H1 (cell line): ENCODE measurements around the gene LHB. TPM values are rescaled to one million over a fixed set of nuclear protein-coding genes. Genes with fewer than 3 reads are reported as not detected.

Experiments
- CTCF ChIA-PET: fragments of 300-600 bp; sonication (Branson Sonifier 250); formaldehyde crosslinking; loops from one replicate; lab custom pipeline; 2021; ENCODE audit not compliant: partially characterized antibody; lab: Charles Lee
- POLR2A ChIA-PET: fragments of 300-600 bp; sonication (Branson Sonifier 250); formaldehyde crosslinking; loops from one replicate; lab custom pipeline; 2021; ENCODE audit warnings: inconsistent platforms; ENCODE audit not compliant: partially characterized antibody; lab: Charles Lee
- DNase-seq, 2 experiments: peaks; one replicate each; pipeline versions ENCODE4 v3.0.0 to v3.0.0-alpha.2; 2010 to 2022; ENCODE audit warnings: low spot score in 2 of 2, low read depth in 1 of 2, mixed read lengths in 1 of 2
- FAIRE-seq: peaks from 2 replicates; lab custom pipeline; 2011; peaks lifted over from hg19 to GRCh38; lab: Jason Lieb, UNC
- H2AFZ ChIP-seq: 2 replicates; pipeline ENCODE4 v1.8.1; 2012; ENCODE audit warnings: low read length, inconsistent platforms
- H2AK5ac ChIP-seq: 2 replicates; pipeline ENCODE4 v1.6.1; 2013; ENCODE audit warnings: low read depth, low read length
- H2BK120ac ChIP-seq: replicated peaks from 2 replicates; pipeline ENCODE3; 2013; ENCODE audit warnings: low read depth, low read length, inconsistent platforms
- H2BK12ac ChIP-seq: 2 replicates; pipeline ENCODE4 v1.6.1; 2013; ENCODE audit warnings: low read depth, low read length
- H2BK15ac ChIP-seq: 2 replicates; pipeline ENCODE4 v1.6.1; 2013; ENCODE audit warnings: low read length
- H2BK20ac ChIP-seq: 2 replicates; pipeline ENCODE4 v1.6.1; 2013; ENCODE audit warnings: low read length
- H2BK5ac ChIP-seq: 2 replicates; pipeline ENCODE4 v1.6.1; 2013; ENCODE audit warnings: low read depth, low read length
- H3K14ac ChIP-seq: 2 replicates; pipeline ENCODE4 v1.6.1; 2013; ENCODE audit warnings: inconsistent platforms; ENCODE audit not compliant: insufficient read length
- H3K18ac ChIP-seq: 2 replicates; pipeline ENCODE4 v1.6.1; 2013; ENCODE audit warnings: low read length; ENCODE audit errors: extremely low read depth
- H3K23ac ChIP-seq: 2 replicates; pipeline ENCODE4 v1.6.1; 2013; ENCODE audit warnings: inconsistent platforms; ENCODE audit not compliant: insufficient read length
- H3K23me2 ChIP-seq: 2 replicates; pipeline ENCODE4 v1.6.1; 2013; ENCODE audit warnings: low read depth, low read length
- H3K27ac ChIP-seq: 2 replicates; pipeline ENCODE4 v1.6.1; 2011; ENCODE audit warnings: low read depth, low read length, inconsistent platforms
- H3K27me3 ChIP-seq, 4 experiments: replicated peaks in 1 of 4; 1 replicate in 1 of 4; 2 replicates in 3 of 4; pipeline versions ENCODE4 v1.6.1 to v1.8.1; 2011 to 2013; ENCODE audit warnings: low read length in 3 of 4, mild to moderate bottlenecking in 3 of 4, inconsistent platforms in 2 of 4, mixed read lengths in 2 of 4, moderate library complexity in 1 of 4; ENCODE audit not compliant: control insufficient read depth in 3 of 4, insufficient read depth in 3 of 4; ENCODE audit errors: extremely low read depth in 1 of 4
- H3K36me3 ChIP-seq, 4 experiments: 2 replicates each; pipeline versions ENCODE4 v1.6.1 to v1.8.1; 2011 to 2013; ENCODE audit warnings: mild to moderate bottlenecking in 4 of 4, low read length in 3 of 4, moderate library complexity in 2 of 4, control low read depth in 1 of 4, inconsistent platforms in 1 of 4; ENCODE audit not compliant: insufficient read depth in 4 of 4, control insufficient read depth in 2 of 4
- H3K4ac ChIP-seq: replicated peaks from 2 replicates; pipeline ENCODE3; 2013; ENCODE audit warnings: low read length, low read depth, mixed read lengths, inconsistent platforms; ENCODE audit not compliant: insufficient read length
- H3K4me1 ChIP-seq, 4 experiments: replicated peaks in 1 of 4; 1 replicate in 1 of 4; 2 replicates in 3 of 4; pipeline versions ENCODE4 v1.6.1 to v1.8.1; 2011 to 2013; ENCODE audit warnings: low read length in 3 of 4, inconsistent platforms in 2 of 4, mixed read lengths in 1 of 4; ENCODE audit not compliant: insufficient read depth in 4 of 4, control insufficient read depth in 3 of 4
- H3K4me2 ChIP-seq, 2 experiments: 2 replicates each; pipeline versions ENCODE4 v1.6.1 to v1.8.1; 2011 to 2013; ENCODE audit warnings: low read depth in 2 of 2, low read length in 2 of 2, control low read depth in 1 of 2, inconsistent platforms in 1 of 2, mild to moderate bottlenecking in 1 of 2; ENCODE audit not compliant: insufficient read depth in 1 of 2
- H3K4me3 ChIP-seq, 4 experiments: fragments of 200-600, 300-600 bp in 1 of 4; sonication (generic), shearing (Covaris generic), sonication (Bioruptor Twin) in 1 of 4; 2 replicates each; pipeline versions ENCODE4 v1.5.1 to v1.8.1; 2011 to 2016; ENCODE audit warnings: low read length in 4 of 4, low read depth in 3 of 4, control low read depth in 2 of 4, inconsistent platforms in 2 of 4, mild to moderate bottlenecking in 2 of 4, mixed read lengths in 1 of 4, moderate library complexity in 1 of 4; ENCODE audit not compliant: insufficient read depth in 2 of 4; ENCODE audit errors: extremely low read depth in 1 of 4
- H3K56ac ChIP-seq: replicated peaks from 2 replicates; pipeline ENCODE3; 2013; ENCODE audit warnings: low read depth, mild to moderate bottlenecking, mixed read lengths, low read length, inconsistent platforms; ENCODE audit not compliant: insufficient read length
- H3K79me1 ChIP-seq: 2 replicates; pipeline ENCODE4 v1.6.1; 2013; ENCODE audit warnings: low read depth, low read length, control low read depth
- H3K79me2 ChIP-seq, 2 experiments: 2 replicates each; pipeline versions ENCODE4 v1.6.1 to v1.8.1; 2012 to 2013; ENCODE audit warnings: low read length in 2 of 2, mild to moderate bottlenecking in 2 of 2, inconsistent platforms in 1 of 2; ENCODE audit not compliant: insufficient read depth in 2 of 2, control insufficient read depth in 1 of 2
- H3K9ac ChIP-seq, 4 experiments: replicated peaks in 1 of 4; 1 replicate in 1 of 4; 2 replicates in 3 of 4; pipeline versions ENCODE4 v1.6.1 to v1.8.1; 2011 to 2013; ENCODE audit warnings: low read depth in 3 of 4, low read length in 3 of 4, control low read depth in 2 of 4, mild to moderate bottlenecking in 2 of 4, moderate library complexity in 2 of 4, inconsistent platforms in 1 of 4; ENCODE audit errors: extremely low read depth in 1 of 4
- H3K9me3 ChIP-seq, 2 experiments: 2 replicates each; pipeline versions ENCODE4 v1.6.1 to v1.8.1; 2012 to 2013; ENCODE audit warnings: mild to moderate bottlenecking in 2 of 2, moderate library complexity in 2 of 2, control low read depth in 1 of 2, inconsistent platforms in 1 of 2, low read depth in 1 of 2, low read length in 1 of 2, mixed read lengths in 1 of 2; ENCODE audit not compliant: insufficient read depth in 2 of 2
- H4K20me1 ChIP-seq, 2 experiments: replicated peaks in 1 of 2; 2 replicates each; pipeline versions ENCODE3 to v1.8.1; 2011 to 2013; ENCODE audit warnings: inconsistent platforms in 2 of 2, low read length in 2 of 2, mild to moderate bottlenecking in 1 of 2; ENCODE audit not compliant: insufficient read depth in 2 of 2, control insufficient read depth in 1 of 2
- H4K5ac ChIP-seq: 2 replicates; pipeline ENCODE4 v1.6.1; 2013; ENCODE audit warnings: low read length, low read depth, mixed read lengths, inconsistent platforms; ENCODE audit not compliant: insufficient read length
- H4K8ac ChIP-seq: 2 replicates; pipeline ENCODE4 v1.8.0; 2013; ENCODE audit warnings: mild to moderate bottlenecking, moderate library complexity, low read length, inconsistent platforms; ENCODE audit not compliant: insufficient read depth; ENCODE audit errors: extremely low read depth
- H4K91ac ChIP-seq: replicated peaks from 2 replicates; pipeline ENCODE3; 2013; ENCODE audit warnings: low read length, mixed read lengths, inconsistent platforms; ENCODE audit not compliant: insufficient read length
- ATF3 ChIP-seq: IDR thresholded peaks from 2 replicates; pipeline ENCODE4 v1.6.1; 2011; ENCODE audit warnings: low read depth, mild to moderate bottlenecking, low read length; ENCODE audit not compliant: insufficient read depth
- E2F6 ChIP-seq: IDR thresholded peaks from 2 replicates; pipeline ENCODE4 v1.6.1; 2012; ENCODE audit warnings: inconsistent platforms
- GABPA ChIP-seq: IDR thresholded peaks from 2 replicates; pipeline ENCODE4 v1.6.1; 2011; ENCODE audit warnings: mild to moderate bottlenecking, low read length, moderate library complexity, borderline replicate concordance; ENCODE audit not compliant: insufficient read depth
- KDM5A ChIP-seq: fragments of 200-600 bp; IDR thresholded peaks from 2 replicates; pipeline ENCODE4 v1.7.1; 2012; ENCODE audit warnings: mild to moderate bottlenecking, low read length, inconsistent platforms, mixed read lengths
- MAFK ChIP-seq: IDR thresholded peaks from 2 replicates; pipeline ENCODE4 v1.6.1; 2012; ENCODE audit warnings: low read depth, mild to moderate bottlenecking, improper control_type of control experiment, low read length
- RXRA ChIP-seq: IDR thresholded peaks from 2 replicates; pipeline ENCODE4 v1.6.1; 2011; ENCODE audit warnings: low read depth, mild to moderate bottlenecking, low read length, moderate library complexity; ENCODE audit not compliant: insufficient read depth
- SIN3A ChIP-seq, 2 experiments: IDR thresholded peaks in 1 of 2; conservative IDR thresholded peaks in 1 of 2; 2 replicates each; pipeline ENCODE4 v1.6.1; 2011 to 2012; ENCODE audit warnings: low read length in 2 of 2, improper control_type of control experiment in 1 of 2, low read depth in 1 of 2, mild to moderate bottlenecking in 1 of 2
- SP2 ChIP-seq: IDR thresholded peaks from 2 replicates; pipeline ENCODE4 v1.6.1; 2012; ENCODE audit warnings: mild to moderate bottlenecking, low read length, inconsistent platforms
- TAF7 ChIP-seq: optimal IDR thresholded peaks from 2 replicates; pipeline ENCODE3; 2011; ENCODE audit warnings: low read depth, mild to moderate bottlenecking, inconsistent platforms, low read length, moderate library complexity, borderline replicate concordance
- WGBS, 2 experiments: shearing (Covaris generic) in 1 of 2; methylation state at CpG; one replicate each; pipeline versions ENCODE4 v1.1.6 to v1.1.7; 2013 to 2015; ENCODE audit warnings: low lambda C conversion rate in 2 of 2, mixed read lengths in 2 of 2, inconsistent platforms in 1 of 2, low coverage in 1 of 2, missing lambda C conversion rate in 1 of 2; ENCODE audit not compliant: insufficient replicate concordance in 2 of 2, insufficient coverage in 1 of 2, insufficient read length in 1 of 2; ENCODE audit errors: extremely low coverage in 1 of 2, missing lambda C conversion rate in 1 of 2; 5-methylcytosine and 5-hydroxymethylcytosine counted together
- polyA plus RNA-seq, 7 experiments: library from polyadenylated mRNA; depleted of rRNA in 3 of 7; stranded (reverse) in 5 of 7; unstranded in 2 of 7; fragments of >200 nt in 5 of 7; fragments of 200-250 nt in 2 of 7; gene quantifications; 1 replicate in 5 of 7; 2 replicates in 1 of 7; 4 replicates in 1 of 7; pipeline versions ENCODE4 v1.2.1 to v1.2.3, GENCODE V29; 2011 to 2013; ENCODE audit warnings: missing spikeins in 2 of 7, mixed read lengths in 2 of 7
- total RNA-seq: library from RNA; stranded (reverse); fragmentation: NEBNext Ultra II Directional; extraction: Animal tissue kit (Norgen Biotek cat#: 25700); gene quantifications from 2 replicates; pipeline ENCODE4 v1.2.1, GENCODE V29; 2021

Gene LHB
- total and polyA plus RNA-seq, 2 of the 8 experiments (the other 6 are each of a cell fraction or from before 2014, with no cell fraction given) = 0.53 TPM; not detected in 1

- no peak for FAIRE-seq
- no peak overlapping the region for H3K14ac ChIP-seq
- no peak overlapping the region for H2AK5ac ChIP-seq
- peak overlapping the region; percentile 33 to 78; a peak in 2 of 4 replicates for H3K4me2 ChIP-seq
- peaks cover under 1 to 9% (median 2%) of the 10 kb centered on the region in 4 experiments; a peak in 6 of 8 replicates for H3K36me3 ChIP-seq
- peak overlapping the region; percentile 50; the same call in 1 of the 2 replicates for H2BK12ac ChIP-seq
- no peak overlapping the region for H3K9ac ChIP-seq
- H3K27me3 ChIP-seq = peaks cover 0 to 15% (median 12%) of the 10 kb centered on the region in 4 experiments; a peak in 6 of 7 replicates
- peak in 1 of 2 experiments; percentile 60 for DNase-seq
- WGBS, 2 experiments = 75% methylated on average over 11 of the region's 11 CpGs; no CpG with 5 or more reads in 1 of the 2 experiments
- no peak overlapping the region for H3K23ac ChIP-seq
- peaks cover 0 to 17% (median 8%) of the 10 kb centered on the region in 4 experiments; a peak in 5 of 7 replicates for H3K4me1 ChIP-seq
- no peak overlapping the region for H2BK15ac ChIP-seq
- TF ChIP-seq ATF3 = no peak
- TF ChIP-seq SP2 = peak; percentile 8; the same call in 1 of the 2 replicates
- TF ChIP-seq MAFK = no peak
- no peak for TF ChIP-seq KDM5A
- no peak for TF ChIP-seq RXRA
- no peak for TF ChIP-seq SIN3A (conservative IDR thresholded peaks at IDR 0.05 in 1 of 2, IDR thresholded peaks at IDR 0.05 in 1 of 2; ENCODE audit: low read depth in 1 of 2, low read length in 2 of 2)
- no peak for TF ChIP-seq TAF7
- TF ChIP-seq GABPA = no peak
- no peak for TF ChIP-seq E2F6
- CTCF ChIA-PET = interaction anchor here (1.2 to 8.1 kb wide), 6 partner anchors 11 to 205 kb away, joined by 3 to 46 read pairs (median 8); partner anchors contain the start of genes CGB2, GYS1 and RUVBL2
- H2BK20ac ChIP-seq = no peak overlapping the region
- H3K23me2 ChIP-seq = peaks cover 6% of the 10 kb centered on the region; the same call in 1 of the 2 replicates
- H3K9me3 ChIP-seq = no peaks in the 10 kb centered on the region
- no peak overlapping the region for H3K27ac ChIP-seq
- peaks cover 0 to 2% of the 10 kb centered on the region in 2 experiments for H4K20me1 ChIP-seq
- no peak overlapping the region for H3K4me3 ChIP-seq
- POLR2A ChIA-PET = interaction anchor here (1.1 to 1.5 kb wide), 5 partner anchors 22 to 210 kb away, joined by 3 to 6 read pairs (median 3); partner anchors contain the start of genes BCAT2 and LIN7B
- H2BK5ac ChIP-seq = no peak overlapping the region
- H4K91ac ChIP-seq = no peak overlapping the region
- H4K8ac ChIP-seq = no peak overlapping the region
- H3K4ac ChIP-seq = no peak overlapping the region
- no peaks in the 10 kb centered on the region for H3K79me2 ChIP-seq
- H2BK120ac ChIP-seq = no peak overlapping the region
- no peak overlapping the region for H3K56ac ChIP-seq
- H3K18ac ChIP-seq = peak overlapping the region; percentile 71
- H4K5ac ChIP-seq = no peak overlapping the region
- no peaks in the 10 kb centered on the region for H3K79me1 ChIP-seq
- no peak overlapping the region for H2AFZ ChIP-seq
These were observed 3.5 kb upstream of the LHB start for GRCh38 chr19:49020342-49020741.
